ENCODE measurements around the gene TARP.
A peak's percentile ranks its signal among the peaks of the same experiment; 100 is the strongest.

TARP gene

GRCh38 chr7:38273286-38273995 is at the start of gene TARP:
Gene TARP (minus strand): TSS chr7:38273636.
- DNase-seq, result no peak

- no peak for DNase-seq
These were observed 49.7 kb upstream of the TARP start for GRCh38 chr7:38323156-38323555.

- no peak for DNase-seq
These were observed 49.0 kb upstream of the TARP start for GRCh38 chr7:38322461-38322860.

- no peak for DNase-seq
These were observed 48.5 kb upstream of the TARP start for GRCh38 chr7:38321967-38322366.

GRCh38 chr7:38321515-38321944 is 48.1 kb upstream of the TARP start:
- DNase-seq, result peak; percentile 21

GRCh38 chr7:38321050-38321449 is 47.6 kb upstream of the TARP start:
- DNase-seq, result no peak

GRCh38 chr7:38319873-38320272 is 46.4 kb upstream of the TARP start:
- no peak for DNase-seq

GRCh38 chr7:38318803-38319416 is 45.5 kb upstream of the TARP start:
- peak; percentile 67 for DNase-seq

GRCh38 chr7:38318241-38318640 is 44.8 kb upstream of the TARP start:
- DNase-seq, result no peak

GRCh38 chr7:38317515-38317914 is 44.1 kb upstream of the TARP start:
- no peak for DNase-seq

GRCh38 chr7:38316733-38317360 is 43.4 kb upstream of the TARP start:
- no peak for DNase-seq

GRCh38 chr7:38315410-38315809 is 42.0 kb upstream of the TARP start:
- no peak for DNase-seq

- no peak for DNase-seq
These were observed 39.4 kb upstream of the TARP start for GRCh38 chr7:38312821-38313220.

GRCh38 chr7:38311329-38311937 is 38.0 kb upstream of the TARP start:
- DNase-seq, result no peak

- DNase-seq, result no peak
These were observed 37.2 kb upstream of the TARP start for GRCh38 chr7:38310591-38311101.

- no peak for DNase-seq
These were observed 36.1 kb upstream of the TARP start for GRCh38 chr7:38309555-38309954.

GRCh38 chr7:38308140-38308539 is 34.7 kb upstream of the TARP start:
- no peak for DNase-seq

- DNase-seq, result no peak
These were observed 34.2 kb upstream of the TARP start for GRCh38 chr7:38307640-38308039.

- DNase-seq, result no peak
These were observed 33.5 kb upstream of the TARP start for GRCh38 chr7:38306914-38307313.

GRCh38 chr7:38306171-38306570 is 32.7 kb upstream of the TARP start:
- peak; percentile 43 for DNase-seq

GRCh38 chr7:38303866-38304265 is 30.4 kb upstream of the TARP start:
- no peak for DNase-seq

- no peak for DNase-seq
These were observed 26.7 kb upstream of the TARP start for GRCh38 chr7:38300175-38300574.

- no peak for DNase-seq
These were observed 26.0 kb upstream of the TARP start for GRCh38 chr7:38299275-38299931.

Data from T1000 (cell line).